Fibroblast of skin of right biceps (primary cell): ENCODE measurements around the gene ZNF664.

Experiments used
- DNase-seq: peaks from one replicate; pipeline ENCODE4 v3.0.0-alpha.2; 2013

Gene ZNF664

DNA sequence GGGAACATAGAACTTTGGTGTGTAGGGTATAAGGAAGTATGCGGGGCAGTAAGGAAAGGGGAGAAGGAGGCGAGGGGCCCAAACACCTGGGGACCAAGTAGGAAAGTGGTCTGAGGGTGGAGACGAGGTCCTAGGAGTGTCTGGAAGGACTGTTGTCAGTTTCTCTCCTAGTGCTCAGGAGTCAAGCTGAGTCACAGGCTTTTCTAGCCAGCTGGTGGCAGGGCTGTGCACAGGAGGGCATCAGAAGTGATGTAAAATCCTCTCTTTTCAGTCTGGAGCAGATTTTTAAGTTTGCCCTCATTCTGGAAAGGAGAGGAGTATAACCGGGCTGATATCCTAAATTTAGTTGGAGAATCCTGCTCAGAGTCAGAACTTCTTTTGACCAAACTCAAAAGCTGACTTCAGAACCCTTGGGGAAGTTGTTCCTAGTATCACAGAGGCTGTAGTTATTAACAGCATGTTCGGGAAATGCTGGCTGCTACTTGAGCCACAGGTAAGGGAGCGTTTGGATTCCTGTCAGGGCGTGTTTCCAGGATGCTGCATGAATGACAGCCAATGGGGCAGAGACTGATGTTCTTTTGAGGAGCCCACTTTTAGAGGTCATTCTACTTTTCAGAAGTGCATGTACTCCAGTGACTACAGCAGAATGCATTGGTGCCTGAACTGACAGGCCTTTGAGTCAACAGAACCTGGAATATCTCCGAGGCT, 19.3 kb downstream of the ZNF664 start:
- no peak for DNase-seq

DNA sequence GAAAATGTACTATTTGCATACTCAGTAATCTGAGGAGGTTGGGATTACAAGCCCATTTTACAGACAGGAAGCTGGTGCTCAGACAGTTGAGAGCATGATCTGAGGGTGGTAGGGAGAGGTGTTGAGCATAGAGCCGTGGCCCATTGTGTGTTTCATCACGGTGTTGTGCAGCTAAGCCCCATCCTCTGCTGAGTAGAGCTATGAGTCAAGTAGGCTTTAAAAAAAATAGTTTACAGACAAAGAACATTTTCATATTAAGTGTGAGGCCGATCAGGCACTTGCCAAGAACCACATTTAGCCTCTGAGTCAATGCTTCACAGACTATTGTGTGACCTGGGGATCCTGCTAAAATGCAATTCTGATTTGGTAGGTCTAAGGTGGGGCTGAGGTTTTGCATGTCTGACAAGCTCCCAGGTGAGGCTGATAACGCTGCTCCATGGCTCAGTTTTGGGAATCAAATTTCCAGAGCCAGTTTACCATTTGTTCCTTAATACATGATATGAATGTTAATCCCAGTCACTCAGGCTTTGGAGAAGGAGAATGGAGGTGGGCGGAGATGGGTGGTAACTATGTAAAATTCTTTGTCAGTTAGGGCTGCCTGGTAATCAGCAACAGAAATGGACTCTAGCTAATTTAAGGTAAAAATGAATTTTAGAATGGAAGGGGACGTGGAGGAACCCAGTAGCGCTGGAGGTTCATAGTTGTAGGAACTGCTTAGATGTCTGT, 22.2 kb downstream of the ZNF664 start:
- peak; percentile 75 for DNase-seq

DNA sequence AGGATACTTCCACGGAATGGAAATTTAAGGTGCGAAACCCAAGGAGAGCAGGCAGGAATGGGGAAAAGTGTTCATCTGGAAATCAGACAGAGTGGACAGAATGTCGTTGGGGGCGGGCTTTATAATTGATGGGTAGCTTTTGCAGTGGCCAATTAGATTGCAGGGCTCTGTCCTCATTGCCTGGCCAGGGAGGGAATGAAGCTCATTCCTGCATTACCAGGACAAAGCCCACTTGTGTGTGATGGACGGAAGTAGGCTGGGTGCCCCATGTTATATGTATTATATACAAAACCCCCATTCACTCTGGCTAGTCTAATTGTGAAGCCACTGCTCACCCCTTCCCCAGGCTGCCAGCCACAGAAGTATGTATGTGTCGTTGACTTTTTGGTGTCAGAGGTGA, 23.6 kb downstream of the ZNF664 start:
- DNase-seq, result no peak

DNA sequence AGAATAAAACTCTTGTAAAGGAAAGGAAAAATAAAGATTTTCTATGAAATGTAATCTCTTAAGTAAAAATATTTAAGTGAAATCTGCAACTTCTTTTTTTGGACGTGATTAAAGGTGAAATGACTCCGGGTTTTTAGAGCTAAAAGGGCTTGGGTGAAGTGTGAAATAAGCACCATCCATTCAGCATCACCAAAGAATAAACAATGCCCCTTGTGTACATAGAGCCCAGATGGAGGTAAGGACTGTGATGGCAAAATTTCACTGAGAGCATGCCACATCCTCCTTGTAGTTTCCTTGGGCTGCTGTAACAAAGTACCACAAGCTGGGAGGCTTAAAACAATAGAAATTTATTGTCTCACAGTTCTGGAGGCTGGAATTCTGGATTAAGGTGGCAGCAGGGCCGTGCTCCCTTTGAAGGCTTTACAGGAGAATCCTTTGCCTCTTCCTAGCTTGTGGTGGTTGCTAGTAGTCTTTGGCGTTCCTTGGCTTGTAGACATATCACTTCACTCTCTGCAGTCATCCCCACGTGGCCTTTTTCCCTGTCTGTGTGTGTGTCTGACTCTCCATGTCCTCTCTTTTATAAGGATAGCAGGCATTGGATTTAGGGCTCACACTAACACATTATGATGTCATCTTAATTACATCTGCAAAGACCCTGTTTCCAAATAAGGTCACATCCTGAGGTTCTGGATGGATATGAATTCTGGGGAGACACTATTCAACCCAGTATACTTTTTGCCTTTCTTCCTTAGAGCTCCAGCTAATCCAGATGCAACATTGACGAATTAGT, 24.2 kb downstream of the ZNF664 start:
- no peak for DNase-seq

DNA sequence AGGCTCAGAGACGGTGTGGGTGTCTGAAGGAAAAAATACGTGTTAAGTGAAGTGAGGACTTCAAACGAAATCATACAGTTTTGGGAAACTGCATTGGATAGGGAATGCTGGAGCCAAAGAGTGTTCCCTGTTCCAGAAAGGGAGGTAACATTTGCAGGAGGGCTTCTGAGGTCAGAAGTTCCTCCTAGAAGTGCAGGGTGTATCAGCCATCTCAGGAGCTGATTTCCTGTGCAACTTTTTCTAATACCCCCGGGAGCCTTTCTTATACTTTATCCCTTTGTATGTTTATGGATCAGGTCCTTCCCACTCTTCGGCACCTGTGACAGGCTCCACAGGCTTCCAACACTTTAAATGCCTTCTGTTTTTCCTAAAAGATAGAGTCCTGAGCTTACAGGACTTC, 24.9 kb downstream of the ZNF664 start:
- DNase-seq, result no peak

DNA sequence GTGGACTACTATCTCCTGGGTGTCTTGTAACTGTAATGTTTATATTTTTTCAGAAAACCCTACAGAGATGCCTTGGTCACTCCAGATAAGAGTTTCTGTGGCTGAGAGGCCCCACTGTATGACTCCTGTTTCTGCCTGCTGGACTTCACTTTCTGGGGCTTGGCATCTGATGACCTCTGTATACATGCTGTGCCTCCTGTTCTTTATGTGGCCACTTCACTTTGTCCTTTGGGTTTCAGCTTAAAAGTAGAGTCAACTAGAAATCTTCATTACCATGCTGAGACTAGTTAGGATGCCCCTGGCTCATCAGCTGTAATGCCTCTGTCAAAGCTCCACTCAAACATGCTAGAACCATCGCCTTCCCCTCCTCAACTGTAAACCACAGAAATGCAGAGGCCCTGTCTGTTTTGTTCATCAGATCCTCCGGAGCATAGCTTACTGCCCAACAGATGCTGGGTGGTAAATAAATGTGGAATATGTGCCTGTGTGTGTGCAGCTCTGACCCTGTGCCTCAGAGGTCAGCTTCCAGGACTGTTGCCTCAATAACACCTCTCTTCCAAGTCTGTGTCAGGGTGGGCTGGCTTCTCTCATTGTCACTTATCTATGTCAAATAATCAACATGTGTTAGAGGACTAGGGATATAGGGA, 25.5 kb downstream of the ZNF664 start:
- DNase-seq, result no peak

DNA sequence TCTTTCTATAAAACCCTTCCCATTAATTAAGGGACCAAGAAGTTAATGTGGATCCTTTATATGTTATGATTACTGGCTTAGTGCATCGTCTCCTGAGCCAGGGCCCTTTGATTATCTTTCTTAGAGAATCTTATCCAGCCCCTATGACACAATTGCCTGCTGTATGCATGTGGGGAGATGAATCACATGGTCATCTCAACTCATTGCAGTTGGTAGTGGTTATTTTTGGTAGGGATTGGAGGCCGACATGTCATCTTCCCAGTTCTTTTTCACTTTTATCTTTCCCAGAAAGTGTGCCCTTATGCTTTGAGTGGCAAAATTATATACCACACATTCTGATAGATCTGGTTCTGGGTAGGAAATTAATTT, 26.0 kb downstream of the ZNF664 start:
- DNase-seq, result peak; percentile 36

DNA sequence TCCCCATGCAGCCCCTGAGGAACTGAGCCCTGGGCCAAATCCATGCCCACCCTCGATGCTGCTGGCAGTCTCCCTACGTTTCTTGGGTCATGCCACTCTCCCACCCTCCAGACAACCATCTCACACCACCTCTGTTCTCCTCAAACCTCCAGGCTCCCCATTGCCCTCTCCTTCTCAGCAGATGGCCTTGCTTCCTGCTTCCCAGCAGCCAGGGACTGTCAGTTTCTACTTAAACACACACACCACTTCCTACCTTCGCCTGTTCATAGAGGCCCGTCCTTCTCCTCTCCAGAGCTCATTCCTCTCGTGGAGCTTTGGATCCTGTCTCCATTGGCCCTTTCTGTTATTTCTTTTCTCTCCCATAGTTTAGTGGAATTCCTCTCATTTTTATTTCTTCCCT, 27.1 kb downstream of the ZNF664 start:
- DNase-seq, result no peak

DNA sequence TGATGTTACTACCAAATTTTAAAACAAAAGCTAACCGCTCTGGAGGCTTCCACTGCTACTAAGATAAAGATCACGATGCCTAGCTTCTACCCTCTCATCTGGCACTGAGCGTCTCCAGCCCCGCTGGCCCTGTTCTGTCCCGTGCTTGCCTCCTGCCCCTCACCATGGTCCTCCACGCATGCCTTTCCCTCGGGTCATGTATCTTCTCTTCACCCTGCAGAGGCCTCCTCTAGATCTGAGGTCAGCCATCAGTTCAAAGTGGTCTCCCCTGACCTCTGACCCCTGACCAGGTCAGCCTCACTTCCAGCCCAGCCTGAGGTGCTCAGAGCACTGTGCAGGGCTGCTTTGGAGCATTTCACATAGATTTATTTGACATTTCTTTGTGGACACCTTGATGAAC, 28.3 kb downstream of the ZNF664 start:
- no peak for DNase-seq

DNA sequence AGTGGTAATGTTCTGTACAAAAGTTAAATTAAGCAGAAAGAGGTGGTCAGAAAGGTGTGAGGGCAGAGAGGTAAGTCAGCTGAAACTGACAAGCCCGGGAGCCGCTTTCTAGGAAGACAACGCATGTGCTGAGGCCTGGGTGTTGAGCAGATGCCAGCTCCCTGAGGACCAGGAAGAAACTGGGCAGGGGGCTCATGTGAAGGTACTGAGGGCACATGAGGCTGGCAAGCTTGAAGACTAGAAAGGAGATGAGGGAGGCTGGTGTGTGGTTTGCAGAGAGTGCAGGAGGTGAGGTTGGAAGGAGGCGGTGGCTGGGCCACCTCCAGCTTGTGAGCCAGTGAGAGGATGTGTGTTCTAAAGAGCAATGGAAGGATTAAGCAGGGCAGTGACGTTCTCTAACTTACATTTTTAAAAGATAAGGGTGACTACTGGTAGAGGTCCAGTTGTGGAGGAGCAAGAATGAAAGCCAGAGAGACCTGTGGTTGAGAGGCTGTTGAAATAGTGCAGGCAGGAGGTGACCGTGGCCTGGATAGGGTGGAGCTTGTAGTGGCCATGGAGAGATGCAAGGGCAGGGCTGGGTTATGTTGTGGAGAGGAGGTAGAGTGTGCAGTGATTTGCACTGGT, 29.1 kb downstream of the ZNF664 start:
- no peak for DNase-seq

DNA sequence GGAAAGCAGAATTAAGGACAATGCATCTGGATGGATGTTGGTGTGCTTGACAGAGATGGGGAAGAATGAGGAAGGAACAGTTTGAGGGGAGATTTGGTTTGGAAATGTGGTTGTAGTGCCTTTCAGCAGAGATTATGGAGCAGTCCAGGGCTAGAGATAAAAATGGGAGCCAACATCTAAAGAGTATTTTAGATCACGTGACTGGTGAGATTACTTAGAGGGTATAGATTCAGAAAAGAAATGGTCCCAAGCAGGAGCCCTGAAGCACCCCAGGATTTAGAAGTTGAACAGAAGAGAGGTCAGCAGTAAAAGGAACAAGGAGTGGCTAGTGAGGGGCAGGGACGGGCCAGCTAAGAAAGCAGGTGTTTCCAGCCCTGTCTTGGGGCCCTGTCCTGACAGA, 29.6 kb downstream of the ZNF664 start:
- DNase-seq, result no peak

DNA sequence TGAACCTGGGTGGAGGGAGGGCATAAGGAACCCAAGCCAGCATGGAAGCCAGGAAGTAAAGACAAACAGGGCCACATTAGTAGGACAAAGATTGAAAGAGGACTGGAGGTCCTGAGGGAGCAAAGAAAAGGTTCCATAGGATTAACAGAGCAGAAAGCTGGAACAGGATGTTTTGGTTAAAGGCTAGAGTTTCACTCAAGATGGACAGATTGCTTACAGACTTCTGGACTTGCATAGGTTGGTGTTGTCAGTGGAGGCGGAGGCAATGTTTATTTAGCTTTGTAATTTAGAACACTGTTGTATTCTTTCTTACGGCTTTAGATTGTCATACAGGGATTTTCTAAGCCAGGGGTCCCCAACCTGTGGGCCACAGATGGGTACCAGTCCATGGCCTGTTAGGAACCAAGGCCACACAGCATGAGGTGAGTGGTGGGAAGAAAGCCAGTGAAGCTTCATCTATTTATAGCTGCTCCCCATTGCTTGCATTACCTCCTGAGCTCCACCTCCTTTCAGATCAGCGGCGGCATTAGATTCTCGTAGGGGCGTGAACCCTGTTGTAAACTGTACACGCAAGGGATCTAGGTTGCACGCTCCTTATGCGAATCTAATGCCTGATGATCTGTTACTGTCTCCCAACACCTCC, 31.3 kb downstream of the ZNF664 start:
- DNase-seq, result no peak

DNA sequence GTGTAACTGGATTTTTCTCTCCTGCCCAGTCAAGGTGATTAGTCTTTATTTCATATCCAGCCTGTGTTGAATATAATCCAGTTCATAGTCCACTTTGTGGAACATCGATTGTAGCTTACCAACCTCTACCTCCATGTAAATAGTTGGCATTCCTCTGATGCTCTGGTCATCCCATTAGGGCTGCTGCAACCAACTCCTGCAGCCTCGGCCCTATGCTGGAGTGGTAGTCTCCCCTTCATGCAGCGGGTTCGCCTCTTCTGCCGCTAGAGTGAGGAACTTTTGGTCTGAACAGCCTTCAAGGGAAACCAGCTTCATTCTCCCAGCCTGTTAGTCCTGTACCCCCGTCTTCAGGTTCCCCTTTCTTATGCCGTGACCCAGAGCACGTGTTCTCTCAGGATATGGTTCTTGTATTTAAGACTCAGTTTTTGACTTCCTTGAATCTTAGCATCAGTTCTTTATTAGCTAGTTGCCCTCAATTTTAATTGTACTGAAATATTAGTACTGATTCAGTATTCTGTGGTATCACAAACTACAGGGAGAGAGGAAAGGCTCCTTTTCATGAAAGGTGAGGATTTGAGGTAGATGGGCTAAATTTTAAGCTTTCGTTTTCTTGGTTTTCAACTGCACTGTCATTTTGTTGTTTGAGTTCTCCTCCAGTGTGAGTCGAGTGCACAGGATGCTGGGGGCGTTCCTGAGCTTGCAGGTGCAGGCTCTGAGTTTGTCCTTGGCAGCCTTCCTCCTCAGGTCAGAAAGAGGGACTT, 33.2 kb downstream of the ZNF664 start:
- no peak for DNase-seq

DNA sequence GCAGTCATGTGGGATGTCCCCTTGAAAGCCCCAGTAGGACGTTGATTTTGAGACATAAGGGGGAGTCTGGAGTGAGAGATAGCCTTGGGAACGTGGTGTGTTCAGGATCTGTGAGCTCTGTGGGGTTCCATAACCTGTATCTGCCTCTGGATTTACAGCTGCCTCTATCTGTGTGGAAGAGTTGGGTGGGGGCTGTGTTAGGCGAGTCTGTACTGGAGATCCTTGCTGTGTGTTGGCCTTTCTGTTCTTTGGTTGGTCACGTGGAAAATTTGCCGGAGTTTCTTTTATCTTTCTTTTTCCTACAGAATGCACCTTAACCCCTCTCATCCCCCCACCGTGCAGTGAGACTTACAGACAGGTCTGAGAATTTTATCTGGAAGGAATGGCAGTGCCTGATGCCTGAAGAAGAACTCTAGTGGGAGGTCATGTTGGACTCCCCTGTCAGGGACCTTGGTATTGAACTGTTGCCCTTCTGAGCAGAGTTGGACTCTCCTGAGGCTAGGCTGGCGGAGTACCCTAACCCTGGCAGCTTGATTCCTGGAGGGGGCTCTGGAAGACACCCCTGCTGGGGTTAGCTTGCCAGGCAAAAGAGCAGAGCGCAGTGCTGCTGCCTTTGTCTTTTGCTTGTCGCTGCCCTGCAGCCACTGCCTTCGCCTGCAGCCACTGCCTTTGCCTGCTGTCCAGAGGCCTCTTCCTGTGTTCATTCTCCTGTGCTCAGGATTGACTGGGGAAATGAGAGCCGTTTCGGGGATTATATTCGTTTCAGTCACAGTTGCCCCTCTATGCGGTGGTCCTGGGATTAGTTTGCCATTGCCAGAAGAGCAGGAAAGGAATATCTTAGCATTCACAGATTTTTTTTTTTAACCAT, 34.1 kb downstream of the ZNF664 start:
- DNase-seq, result no peak

DNA sequence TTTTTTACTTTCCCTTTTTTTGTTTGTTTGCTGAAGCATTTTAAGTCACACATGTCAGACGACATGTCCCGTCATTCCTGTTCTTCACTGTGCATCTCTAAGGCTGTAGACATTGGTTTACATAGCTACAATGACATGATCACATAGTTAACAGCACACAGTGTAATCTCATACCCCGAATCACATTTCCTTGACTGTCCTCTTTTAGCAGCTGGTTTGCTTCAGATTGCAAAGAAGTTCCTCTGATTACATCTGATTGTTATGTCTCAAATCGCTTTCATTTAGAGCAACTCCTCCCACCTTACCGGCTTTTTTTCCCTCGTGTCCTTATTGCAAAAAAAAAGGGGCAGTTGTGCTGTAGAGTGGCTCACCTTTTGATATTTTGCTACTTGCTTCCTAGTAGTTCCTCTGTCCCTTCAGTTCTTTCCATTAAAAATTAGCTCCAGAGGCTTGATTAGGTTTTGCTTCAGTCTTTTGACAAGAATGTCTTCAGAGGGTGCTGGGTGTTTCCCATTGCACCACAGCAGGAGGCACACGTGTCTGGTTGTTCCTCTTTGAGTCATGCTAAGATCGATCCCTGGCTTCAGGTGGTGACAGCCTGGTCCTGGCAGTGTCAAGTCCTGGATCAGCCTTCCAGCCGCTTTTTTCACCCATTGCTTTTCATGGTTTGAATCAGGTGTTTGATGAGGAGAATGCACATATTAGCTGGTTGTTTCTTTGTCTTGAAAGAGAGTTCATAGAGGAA, 35.0 kb downstream of the ZNF664 start:
- DNase-seq, result peak; percentile 46

DNA sequence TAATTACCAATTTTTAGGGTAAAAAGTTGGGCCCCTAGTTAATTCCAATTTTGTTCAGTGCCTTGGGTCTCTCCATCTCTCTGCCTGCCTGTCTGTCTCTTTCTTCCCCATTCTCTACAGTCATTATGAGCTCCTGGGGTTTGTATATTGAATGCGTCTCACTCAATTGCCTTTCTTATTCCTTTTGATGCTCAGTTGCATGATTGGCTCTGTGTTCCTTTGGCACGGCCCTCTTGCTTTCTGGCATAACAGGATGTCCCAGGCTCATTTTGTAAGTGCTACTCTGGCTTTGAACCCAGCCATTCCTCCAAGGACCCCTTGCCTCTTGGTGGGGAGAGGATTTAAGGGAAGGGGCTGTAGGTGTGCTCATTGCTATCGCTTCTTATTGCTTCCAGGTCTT, 35.6 kb downstream of the ZNF664 start:
- DNase-seq, result no peak

DNA sequence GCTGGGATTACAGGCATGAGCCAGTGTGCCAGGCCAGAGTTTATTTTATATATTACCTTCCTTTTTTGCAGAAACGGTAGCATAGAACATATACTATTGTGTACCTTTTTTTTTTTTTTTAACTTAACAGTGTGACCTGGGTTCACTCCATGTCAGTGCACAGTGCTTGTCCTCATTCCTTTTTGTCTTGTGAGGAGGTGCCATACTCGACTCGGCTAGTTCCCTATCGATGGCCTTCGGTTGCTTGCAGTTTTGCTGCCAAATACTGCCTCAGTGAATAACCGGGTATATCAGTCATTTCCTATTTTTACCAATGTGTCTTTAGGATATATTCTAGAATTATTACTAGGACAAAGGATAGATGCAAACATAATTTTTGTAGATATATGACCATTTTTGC, 36.8 kb downstream of the ZNF664 start:
- DNase-seq, result no peak

DNA sequence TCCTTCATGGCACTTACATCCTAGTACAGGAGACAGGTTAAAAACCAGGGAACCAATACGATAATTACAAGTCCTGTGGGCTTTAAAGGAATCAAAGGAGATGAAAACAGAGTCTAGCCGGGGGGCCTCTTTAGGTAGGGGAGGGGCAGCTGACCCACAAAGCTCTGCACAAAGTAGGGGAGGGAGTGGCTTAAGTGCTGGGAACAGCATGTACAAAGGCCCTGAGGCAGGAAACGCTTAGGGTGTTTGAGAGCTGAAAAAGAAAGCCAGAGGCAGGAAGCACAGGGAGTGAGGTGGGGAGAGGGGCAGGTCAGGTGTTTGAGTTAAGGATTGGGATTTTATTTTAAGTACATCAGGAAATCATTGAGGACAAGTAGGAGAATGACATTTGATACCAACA, 37.7 kb downstream of the ZNF664 start:
- no peak for DNase-seq

DNA sequence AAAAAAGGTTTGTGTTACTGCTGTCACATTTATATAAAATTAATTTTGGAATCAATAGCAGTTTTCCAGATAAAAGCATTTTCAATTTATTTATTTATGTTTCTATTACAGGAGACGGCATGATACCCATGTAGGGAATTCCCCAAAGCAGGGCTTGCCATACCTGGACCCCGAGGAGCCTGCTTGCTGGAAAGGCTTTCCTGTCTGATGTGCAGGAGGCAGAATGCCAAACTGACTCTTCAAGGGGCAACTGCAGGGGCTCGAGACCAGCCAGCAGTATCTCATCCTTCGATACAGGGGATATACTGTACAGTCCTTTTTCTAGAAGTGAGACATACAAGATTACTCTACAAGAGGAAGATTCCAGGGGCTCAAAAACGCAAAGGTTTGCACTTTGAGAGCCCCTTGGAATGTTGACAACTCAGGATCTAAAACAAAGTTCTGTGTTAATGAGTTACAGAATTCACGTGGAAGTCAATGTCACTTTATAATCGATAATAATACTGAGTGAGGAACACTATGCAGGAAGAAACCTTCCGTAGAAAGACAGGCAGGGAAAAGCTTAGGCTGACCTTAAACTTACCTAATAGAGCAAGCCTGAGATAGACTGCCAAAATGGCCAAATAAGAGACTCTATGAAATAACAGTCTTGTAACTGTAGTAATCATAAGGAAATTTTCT, 38.6 kb downstream of the ZNF664 start:
- no peak for DNase-seq
